ENCODE data around the gene SPECC1.
"Not testable (repeated sequence)": the region's sequence is repeated elsewhere in the genome, so short reads cannot be mapped to it uniquely, and the experiment has no call there.

Gene SPECC1, protein sequence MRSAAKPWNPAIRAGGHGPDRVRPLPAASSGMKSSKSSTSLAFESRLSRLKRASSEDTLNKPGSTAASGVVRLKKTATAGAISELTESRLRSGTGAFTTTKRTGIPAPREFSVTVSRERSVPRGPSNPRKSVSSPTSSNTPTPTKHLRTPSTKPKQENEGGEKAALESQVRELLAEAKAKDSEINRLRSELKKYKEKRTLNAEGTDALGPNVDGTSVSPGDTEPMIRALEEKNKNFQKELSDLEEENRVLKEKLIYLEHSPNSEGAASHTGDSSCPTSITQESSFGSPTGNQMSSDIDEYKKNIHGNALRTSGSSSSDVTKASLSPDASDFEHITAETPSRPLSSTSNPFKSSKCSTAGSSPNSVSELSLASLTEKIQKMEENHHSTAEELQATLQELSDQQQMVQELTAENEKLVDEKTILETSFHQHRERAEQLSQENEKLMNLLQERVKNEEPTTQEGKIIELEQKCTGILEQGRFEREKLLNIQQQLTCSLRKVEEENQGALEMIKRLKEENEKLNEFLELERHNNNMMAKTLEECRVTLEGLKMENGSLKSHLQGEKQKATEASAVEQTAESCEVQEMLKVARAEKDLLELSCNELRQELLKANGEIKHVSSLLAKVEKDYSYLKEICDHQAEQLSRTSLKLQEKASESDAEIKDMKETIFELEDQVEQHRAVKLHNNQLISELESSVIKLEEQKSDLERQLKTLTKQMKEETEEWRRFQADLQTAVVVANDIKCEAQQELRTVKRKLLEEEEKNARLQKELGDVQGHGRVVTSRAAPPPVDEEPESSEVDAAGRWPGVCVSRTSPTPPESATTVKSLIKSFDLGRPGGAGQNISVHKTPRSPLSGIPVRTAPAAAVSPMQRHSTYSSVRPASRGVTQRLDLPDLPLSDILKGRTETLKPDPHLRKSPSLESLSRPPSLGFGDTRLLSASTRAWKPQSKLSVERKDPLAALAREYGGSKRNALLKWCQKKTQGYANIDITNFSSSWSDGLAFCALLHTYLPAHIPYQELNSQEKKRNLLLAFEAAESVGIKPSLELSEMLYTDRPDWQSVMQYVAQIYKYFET

GRCh38 chr17:20009302-20010098, at the start of gene SPECC1:
SPECC1 (plus strand) TSS chr17:20009359; CDS start chr17:20096652, 87,293 bp downstream.
- peak within 1 kb of the TSS; percentile 53 for H3K4me3 ChIP-seq (ENCODE audit: low read depth, low read length)

DNA sequence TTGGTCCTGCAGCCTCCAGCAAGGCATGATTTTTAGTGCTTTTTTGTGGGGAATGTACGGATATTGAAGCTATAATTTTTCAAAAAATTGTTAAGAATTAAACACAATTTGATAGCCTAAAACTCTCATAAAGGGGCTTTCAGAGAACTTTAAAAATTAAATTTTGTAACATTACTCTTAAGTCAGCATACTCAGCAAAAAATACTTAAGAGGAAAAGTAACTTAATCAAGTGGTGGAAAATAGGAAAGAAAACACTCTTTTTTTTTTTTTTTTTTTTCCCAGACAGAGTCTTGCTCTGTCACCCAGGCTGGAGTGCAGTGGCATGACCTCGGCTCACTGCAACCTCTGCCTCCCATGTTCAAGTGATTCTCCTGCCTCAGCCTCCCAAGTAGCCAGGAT, 46.2 kb upstream of the SPECC1 start:
- not testable (repeated sequence) for H3K4me3 ChIP-seq (ENCODE audit: low read depth, low read length)

- no peak overlapping the region for H3K4me3 ChIP-seq (ENCODE audit: low read depth, low read length)
Observed at GRCh38 chr17:19973156-19973555, 36.0 kb upstream of the SPECC1 start.

- no peak overlapping the region for H3K4me3 ChIP-seq (ENCODE audit: low read depth, low read length)
Observed at GRCh38 chr17:19975601-19976000, 33.6 kb upstream of the SPECC1 start.

DNA sequence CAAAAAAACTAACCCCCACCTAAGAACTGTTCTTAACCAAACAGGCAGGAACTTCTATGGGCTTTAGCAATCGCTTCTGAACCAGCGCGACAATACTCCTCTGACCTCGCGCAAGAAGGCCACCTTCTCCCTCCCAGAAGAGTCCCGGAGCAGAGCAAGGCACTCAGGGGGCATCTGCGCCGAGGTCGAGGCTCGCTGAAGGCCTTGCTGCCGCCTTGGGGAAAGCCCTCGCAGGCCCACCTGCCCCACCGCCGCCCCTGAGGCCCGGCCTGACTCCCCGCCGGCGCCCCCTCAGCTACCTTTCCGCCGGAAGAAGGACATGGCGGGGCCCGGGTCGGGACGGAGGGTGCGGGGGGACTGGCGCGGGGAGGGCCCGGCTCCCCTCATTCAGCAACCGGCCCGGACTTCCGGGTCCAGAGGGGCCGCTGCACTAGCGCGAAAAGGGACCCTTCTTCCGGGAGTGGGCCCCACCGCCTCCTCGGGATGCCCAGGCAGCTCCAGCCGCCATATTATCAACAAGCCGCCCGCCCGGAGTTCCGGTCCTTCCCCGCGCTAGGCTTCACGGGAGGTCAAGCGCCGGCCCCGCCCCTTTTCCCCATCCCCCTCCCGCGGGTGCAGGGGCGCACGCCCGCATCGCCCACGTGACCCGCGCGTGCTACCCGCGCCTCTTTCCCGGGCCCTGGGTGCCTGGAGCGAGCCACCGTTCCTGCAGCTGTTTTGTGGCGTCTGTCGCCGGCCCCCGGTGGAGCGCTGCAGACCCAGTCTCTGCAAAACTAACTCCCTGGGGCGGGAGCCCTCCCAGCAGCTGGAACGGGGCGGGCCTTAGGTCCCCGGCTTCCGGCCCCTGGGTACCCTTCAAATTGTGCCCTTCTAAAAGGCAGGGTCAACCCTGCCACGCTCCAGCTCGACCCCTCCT, 31.6 kb upstream of the SPECC1 start, which contains the start of gene AKAP10:
TSS of gene AKAP10 (minus strand) at position 536 of the 916 bp plus-strand sequence. CDS start at position 387, 149 bp downstream.
- H3K4me3 ChIP-seq (ENCODE audit: low read depth, low read length) = peak within 1 kb of the TSS; percentile 56

GRCh38 chr17:19978209-19978802, 30.9 kb upstream of the SPECC1 start:
- peak overlapping the region; percentile 56 for H3K4me3 ChIP-seq (ENCODE audit: low read depth, low read length)

DNA sequence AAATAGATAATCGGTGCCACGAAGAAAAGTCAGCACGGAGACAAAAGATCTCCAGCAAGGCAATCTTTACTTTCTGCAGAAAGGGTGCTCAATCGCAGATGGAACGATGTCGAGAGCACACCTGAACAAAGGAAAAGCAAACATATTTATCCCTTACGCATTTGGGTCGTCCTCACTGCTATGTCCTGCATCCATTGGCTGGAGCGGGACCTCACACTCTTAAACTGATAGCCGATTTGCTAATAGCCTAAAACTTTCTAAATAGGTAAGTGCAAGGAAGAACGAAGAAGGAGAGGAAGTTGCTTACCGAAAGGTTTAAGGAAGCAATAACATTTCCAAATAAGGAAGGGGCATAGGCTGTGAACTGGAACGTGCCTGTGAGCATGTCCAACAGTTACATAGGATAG, 30.4 kb upstream of the SPECC1 start:
- no peak overlapping the region for H3K4me3 ChIP-seq (ENCODE audit: low read depth, low read length)

DNA sequence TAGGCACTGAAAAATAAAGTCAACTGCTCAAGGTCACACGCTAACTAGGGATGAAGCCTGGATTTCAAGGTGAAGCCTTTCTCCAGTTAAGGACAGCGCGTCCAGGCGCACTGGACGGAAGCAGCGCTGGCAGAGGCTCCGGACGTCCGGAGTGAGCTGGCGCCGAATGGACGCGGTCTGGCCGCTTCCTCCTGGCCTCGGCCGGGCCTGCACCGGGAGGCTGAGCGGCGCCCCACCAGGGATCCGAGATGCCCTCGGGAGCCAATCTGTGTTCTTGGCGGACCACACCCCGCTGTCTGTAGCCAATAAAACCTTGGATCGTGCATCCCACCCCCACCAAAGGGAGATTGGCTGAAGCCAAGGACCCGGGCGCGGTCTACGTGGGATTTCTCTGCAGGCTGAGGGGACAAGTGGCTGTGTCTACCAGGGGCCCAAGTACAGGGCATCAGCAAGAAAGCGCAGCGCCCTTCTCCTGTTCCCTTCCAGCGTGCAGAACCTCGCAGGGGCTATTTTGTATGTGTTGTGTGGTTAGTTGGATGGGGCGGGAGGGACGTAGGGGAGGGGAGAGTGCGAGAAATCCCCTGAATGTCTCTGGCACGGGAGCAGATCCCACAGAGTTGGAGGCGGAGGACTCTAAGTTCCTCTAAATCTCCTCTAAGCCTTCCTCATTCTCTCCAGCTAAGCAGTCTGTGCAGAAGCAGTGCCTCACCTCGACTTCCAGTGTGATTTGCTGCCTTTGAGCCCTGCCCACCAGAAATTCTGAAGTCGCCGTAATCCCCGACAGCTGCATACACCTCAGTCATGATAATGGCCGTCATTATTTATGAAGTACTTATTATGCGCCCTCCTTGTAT, 29.0 kb upstream of the SPECC1 start:
- H3K4me3 ChIP-seq (ENCODE audit: low read depth, low read length) = no peak overlapping the region

DNA sequence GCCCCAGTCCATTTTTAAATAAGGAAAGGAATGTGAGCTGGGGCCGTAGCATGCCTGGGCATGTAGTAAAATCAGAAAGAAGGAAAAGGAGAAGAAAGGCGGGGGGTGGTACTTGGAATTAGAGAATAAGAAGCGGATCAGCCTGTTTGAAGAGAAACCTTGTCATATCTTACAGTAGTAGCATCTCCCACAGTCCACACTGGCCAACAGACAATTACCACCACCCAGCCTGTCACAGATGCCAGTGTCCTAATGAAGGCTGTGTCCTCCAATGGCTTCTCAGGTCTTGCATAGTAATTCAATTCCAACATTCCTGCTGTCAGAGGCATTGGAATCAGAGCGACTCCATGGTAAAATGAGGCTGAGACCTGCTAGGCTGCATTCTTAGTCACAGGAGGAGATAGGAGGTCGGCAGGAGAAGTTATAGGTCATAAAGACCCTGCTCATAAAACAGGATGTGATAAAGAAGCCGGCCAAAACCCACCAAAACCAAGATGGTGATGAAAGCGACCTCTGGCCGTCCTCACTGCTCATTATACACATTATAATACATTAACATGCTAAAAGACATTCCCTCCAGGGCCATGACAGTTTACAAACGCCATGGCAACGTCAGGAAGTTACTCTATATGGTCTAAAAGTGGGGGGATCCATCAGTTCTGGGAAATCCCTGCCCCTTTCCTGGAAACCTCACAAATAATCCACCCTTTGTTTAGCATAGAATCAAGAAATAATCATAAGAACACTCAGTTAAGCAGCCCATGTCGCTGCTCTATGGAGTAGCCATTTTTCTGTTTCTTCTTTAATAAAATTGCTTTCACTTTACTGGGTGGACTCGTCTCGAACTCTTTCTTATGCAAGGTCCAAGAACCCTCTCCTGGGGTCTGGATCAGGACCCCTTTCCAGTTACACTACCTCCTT, 22.0 kb upstream of the SPECC1 start:
- no peak overlapping the region for H3K4me3 ChIP-seq (ENCODE audit: low read depth, low read length)

DNA sequence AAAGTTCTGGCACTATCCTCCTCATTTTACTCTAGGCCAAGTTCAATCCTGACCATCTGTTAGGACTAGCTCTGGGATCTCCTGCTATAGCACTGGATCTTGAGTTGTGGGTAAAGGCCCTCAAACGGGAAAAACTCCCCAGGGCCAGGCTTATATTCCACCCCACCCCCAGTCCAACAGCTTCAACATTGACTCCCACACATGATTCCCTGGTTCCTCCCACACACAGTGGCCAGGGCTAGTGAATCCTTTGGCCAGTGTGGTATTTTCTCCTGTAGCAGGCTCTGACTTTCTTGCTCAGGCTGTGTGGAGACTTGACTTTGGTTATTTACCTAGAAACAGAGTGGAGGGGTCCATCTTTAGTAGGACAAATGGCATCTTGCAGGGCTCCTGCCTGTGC, 21.3 kb upstream of the SPECC1 start:
- H3K4me3 ChIP-seq (ENCODE audit: low read depth, low read length) = no peak overlapping the region

DNA sequence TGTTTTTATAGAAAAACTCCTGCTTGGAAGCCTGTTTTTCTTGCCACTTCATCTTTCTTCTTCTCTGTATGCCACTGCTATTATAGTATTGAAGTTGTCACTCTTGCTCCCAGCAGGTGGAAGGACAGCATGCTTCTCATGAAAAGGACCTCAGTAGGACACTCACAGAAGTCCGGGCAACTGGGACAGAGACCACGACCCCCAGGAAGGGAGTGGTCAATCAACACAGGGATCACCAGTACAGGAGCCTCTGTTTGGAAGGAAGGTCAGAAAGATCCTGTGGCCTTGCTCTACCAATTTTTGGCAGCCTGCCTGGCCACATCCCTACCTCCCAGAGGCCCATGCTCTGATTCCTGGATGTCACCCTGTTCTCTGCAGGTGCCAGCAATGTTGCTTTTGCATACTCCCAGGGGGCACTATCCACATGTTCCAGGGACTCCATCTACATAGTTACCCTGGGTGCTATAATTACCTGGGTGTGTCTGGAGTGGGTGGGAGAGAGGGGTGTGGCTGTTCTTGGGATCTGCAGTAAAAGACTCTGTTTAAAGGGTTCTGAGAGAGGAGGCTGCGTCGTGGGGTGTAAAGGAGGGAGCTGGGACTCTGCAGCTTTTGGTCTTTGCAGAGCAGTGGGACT, 17.8 kb upstream of the SPECC1 start:
- no peak overlapping the region for H3K4me3 ChIP-seq (ENCODE audit: low read depth, low read length)

- no peak overlapping the region for H3K4me3 ChIP-seq (ENCODE audit: low read depth, low read length)
Observed at GRCh38 chr17:19992803-19993713, 16.1 kb upstream of the SPECC1 start.

DNA sequence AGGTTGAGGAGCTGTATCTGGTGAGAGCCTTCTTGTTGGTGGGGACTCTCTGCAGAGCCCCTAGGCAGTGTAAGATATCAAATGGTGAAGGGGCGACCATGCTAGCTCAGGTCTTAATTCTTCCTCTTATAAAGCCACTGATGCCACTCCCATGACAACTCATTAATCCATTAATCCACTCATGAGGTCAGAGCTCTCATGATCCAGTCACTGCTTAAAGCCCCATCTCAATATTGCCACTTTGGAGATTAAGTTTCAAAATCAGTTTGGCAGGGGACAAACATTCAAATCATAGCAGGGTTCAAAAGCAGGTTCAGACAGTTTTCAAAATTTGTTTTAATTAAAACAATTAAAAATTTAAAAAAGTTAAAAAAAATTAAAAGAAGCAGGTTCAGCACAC, 13.1 kb upstream of the SPECC1 start:
- no peak overlapping the region for H3K4me3 ChIP-seq (ENCODE audit: low read depth, low read length)

- H3K4me3 ChIP-seq (ENCODE audit: low read depth, low read length) = no peak overlapping the region
Observed at GRCh38 chr17:19996502-19996901, 12.7 kb upstream of the SPECC1 start.

DNA sequence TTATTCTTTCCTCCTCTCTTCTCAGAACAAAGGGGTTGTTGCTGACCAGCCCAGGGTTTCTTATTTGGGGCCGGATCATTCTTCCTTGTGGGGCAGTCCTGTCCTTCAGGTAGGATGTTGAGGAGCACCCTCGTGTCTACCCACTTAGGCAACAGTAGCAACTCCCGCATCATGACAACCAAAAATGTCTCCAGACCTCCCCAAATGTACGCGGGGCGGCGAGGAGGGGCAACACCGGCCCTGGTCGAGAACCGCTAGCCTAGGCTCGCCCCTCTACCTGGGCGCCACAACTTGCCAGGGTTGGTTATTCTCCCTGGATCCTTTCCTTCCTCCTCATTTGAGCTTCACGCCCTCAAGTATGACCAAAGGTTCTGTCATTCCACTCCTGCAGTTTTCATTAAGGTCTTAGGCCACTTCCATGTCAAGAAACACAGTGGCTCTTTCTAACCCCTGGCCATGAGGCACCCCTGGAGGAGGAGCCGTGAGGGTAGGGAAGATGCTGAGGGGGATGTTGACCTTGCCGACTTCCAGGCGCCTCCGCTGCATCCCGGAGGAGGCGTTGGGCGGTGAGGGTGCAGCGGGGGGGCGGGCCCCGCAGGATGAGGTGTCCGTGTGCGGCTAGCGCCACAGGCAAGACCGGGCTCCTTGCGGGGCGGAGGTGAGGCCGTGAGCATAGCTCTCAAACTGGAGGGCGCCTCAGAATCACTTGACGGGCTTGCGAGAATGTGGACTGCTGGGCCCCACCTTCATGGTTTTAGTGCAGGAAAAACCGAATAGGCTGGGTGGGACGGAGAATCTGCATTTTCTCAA, 712 bp upstream of the SPECC1 start:
- peak overlapping the region; percentile 47 for H3K4me3 ChIP-seq (ENCODE audit: low read depth, low read length)

Data from iPS-11a (cell line).